Loucy (cell line): ENCODE measurements around the gene RBP2.

ENCODE experiments used
- EZH2phosphoT487 ChIP-seq: fragments of 200-600 bp; IDR thresholded peaks from 2 replicates; pipeline ENCODE4 v1.6.1; 2018; ENCODE audit warnings: antibody characterized with exemption, mild to moderate bottlenecking, moderate library complexity, borderline replicate concordance
- TF ChIP-seq, protein P1 (sequence below): fragments of 200-600 bp; sonication (generic); conservative IDR thresholded peaks from 2 replicates; pipeline ENCODE4 v1.5.1; 2014; ENCODE audit warnings: mild to moderate bottlenecking, antibody characterized with exemption, low read length

DNA sequence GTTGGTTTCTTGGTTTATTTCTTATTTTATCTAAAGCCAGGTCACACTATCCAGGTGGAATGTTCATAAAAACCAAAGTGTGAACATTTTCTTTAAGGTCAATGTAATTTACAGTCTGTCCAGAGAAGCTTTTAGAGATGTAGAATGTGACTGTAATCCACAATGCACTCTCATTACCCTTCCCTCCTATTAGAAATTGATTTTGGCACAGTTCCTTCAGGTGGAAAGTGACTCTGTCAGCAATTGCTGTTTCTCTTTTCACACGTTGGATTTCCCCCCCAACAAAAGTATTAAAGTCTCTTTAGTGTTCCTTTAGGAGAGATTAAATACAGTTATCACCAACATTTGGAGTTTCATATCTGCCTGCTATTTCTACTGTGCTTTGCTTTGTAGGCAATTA is 55.3 kb downstream of the RBP2 start:
- TF ChIP-seq, protein P1, sequence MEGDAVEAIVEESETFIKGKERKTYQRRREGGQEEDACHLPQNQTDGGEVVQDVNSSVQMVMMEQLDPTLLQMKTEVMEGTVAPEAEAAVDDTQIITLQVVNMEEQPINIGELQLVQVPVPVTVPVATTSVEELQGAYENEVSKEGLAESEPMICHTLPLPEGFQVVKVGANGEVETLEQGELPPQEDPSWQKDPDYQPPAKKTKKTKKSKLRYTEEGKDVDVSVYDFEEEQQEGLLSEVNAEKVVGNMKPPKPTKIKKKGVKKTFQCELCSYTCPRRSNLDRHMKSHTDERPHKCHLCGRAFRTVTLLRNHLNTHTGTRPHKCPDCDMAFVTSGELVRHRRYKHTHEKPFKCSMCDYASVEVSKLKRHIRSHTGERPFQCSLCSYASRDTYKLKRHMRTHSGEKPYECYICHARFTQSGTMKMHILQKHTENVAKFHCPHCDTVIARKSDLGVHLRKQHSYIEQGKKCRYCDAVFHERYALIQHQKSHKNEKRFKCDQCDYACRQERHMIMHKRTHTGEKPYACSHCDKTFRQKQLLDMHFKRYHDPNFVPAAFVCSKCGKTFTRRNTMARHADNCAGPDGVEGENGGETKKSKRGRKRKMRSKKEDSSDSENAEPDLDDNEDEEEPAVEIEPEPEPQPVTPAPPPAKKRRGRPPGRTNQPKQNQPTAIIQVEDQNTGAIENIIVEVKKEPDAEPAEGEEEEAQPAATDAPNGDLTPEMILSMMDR: no peak
- no peak for TF ChIP-seq EZH2phosphoT487
